GM12801 (cell line): ENCODE data around the gene CPNE4.

Experiments used
- TF ChIP-seq, protein P1 (sequence below): IDR thresholded peaks from one replicate; pipeline ENCODE4 v1.5.1; 2011; ENCODE audit warnings: control low read depth; ENCODE audit not compliant: insufficient read length; ENCODE audit errors: extremely low read depth

CPNE4 gene

DNA sequence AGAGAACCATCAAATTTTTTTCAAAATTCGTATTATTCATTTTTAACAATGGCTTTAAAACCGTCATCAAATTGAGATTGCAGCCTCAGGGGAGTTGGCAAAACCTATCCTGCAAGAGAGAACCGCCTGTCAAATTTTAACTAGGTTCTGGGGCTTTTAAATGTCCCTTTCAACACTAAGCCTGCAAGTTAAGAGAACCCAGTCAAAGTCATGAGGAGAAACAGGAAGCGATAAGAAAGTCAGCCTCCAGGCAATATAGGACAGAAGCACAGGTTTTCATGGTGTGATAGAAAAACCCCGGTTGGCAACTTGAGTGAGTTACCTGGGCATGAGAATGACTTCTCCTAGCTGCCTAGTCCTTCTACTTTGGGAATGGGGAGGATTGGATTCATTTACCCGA is 59.8 kb downstream of the CPNE4 start:
- TF ChIP-seq, protein P1, sequence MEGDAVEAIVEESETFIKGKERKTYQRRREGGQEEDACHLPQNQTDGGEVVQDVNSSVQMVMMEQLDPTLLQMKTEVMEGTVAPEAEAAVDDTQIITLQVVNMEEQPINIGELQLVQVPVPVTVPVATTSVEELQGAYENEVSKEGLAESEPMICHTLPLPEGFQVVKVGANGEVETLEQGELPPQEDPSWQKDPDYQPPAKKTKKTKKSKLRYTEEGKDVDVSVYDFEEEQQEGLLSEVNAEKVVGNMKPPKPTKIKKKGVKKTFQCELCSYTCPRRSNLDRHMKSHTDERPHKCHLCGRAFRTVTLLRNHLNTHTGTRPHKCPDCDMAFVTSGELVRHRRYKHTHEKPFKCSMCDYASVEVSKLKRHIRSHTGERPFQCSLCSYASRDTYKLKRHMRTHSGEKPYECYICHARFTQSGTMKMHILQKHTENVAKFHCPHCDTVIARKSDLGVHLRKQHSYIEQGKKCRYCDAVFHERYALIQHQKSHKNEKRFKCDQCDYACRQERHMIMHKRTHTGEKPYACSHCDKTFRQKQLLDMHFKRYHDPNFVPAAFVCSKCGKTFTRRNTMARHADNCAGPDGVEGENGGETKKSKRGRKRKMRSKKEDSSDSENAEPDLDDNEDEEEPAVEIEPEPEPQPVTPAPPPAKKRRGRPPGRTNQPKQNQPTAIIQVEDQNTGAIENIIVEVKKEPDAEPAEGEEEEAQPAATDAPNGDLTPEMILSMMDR: no peak

DNA sequence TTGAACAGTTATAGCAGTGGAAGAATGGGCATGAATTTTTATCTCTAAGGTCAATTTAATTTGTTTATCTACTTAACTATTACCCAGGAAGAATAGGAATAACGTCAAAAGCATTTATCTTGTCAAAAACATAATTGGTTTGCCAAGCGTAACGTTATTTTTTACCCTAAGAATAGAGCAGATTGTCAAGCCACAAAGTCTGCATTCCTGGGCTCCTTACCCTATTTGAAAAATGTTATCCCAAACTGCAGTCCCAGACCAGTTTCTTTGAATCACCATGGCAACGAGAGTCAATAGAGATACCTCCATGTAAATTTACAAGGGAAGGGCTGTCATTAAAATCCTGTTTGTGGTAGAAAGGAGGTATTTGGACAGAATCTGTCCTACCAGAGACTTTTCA is 61.1 kb downstream of the CPNE4 start:
- TF ChIP-seq, protein P1: no peak

DNA sequence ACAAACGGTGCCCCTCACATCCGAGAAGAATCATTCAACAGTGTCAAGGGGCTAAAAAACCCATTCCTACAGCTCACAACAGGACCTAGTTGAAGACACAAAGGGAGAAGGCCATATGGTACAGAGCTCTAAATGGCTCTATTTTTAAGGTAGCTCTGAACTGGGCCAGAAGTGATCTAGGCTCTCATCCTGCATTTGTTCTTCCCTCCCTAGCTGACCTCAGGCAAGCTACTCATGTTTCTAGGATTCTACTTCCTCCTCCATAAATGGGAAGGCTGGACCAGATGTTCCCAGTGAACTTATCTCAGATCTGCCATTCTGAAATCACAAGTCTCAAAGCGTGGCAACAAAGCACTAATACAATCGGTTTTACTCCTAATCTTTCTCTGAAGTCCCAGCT is 62.3 kb downstream of the CPNE4 start:
- TF ChIP-seq, protein P1: no peak

DNA sequence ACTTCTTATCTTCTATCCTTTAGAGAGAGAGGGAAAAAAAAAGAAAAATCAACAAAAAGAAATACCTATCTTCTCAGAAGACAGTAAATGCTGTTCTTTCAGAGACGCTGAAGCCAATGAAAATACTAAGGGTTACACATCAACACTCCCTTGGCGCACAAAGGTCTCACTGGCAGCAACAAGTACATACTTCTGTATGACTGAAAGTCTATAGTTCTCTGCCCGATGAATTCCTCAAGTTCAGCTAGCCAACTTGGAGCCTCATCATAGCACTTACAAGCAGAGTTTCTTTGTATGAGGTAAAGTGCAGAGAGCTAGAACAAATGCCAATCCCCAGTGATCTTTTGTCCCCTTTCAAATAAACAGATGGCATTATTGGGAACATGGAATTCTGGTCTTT is 62.7 kb downstream of the CPNE4 start:
- TF ChIP-seq, protein P1: no peak

DNA sequence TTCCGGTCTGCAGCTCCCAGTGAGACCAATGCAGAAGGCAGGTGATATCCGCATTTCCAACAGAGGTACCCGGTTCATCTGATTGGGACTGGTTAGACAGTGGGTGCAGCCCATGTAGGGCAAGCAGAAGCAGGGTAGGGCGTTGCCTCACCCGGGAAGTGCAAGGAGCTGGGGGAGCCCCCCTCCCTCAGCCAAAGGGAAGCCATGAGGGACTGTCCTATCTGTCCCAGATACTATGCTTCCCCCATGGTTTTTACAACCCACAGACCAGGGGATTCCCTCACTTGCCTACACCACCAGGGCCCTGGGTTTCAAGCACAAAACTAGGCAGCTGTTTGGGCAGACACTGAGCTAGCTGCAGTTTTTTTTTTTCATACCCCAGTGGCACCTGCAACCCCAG is 71.8 kb downstream of the CPNE4 start:
- TF ChIP-seq, protein P1: no peak

DNA sequence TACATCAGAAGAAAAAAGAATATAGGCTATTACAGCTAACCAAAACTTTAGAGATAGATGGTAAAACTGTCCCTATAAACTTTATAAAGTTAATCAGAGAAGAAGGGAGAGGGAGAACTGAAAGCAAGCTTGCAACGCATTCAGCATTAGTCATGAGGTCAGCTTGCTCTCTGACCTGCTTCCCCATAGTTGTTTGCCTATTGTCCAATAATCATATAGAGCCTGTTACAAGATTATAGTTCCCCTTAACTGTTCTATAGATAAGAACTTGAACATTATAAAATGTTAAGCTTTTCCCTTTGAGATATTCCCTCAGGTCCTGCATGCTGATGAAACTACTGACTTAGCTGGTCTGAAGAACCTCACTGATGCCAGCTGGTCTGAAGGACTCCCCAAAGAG is 74.5 kb downstream of the CPNE4 start:
- TF ChIP-seq, protein P1: no peak

DNA sequence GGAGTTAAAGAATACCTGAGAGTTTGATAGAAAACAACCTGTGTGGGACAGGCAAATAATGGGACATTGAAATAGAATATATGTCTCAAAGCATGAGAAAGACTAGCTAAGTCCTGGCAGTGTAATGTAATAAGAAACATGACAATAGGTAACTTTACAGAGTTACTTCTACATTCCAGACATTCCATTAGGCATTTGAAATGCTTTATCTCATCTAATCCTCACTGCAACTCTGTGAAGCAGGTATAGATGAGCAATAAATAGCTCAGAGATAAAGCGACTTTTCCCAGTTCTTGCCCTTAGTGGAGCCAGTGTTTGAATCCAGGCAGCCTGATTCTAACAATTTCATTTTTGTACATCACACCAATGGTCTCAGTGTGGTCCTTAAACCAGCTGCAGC is 76.8 kb downstream of the CPNE4 start:
- TF ChIP-seq, protein P1: no peak

DNA sequence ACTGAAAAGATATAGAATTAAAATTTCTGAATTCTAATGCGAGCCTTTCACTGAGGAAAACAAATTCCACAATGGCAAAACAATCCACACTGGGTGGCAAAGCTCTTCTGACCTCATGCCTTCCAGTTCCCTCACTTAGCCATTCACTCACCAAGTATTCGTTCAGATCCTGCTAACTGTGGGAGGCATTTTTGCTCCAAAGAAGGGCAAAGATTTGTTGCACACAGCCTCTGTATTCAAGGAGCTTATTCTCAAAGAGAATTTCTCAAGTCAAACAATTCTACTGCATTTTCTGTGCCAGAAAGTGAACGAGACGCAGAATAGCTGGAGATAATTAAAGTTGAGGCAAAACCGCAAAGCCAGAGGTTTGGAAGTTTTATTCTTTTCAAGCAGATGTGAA is 77.3 kb downstream of the CPNE4 start:
- TF ChIP-seq, protein P1: no peak
